HPDE6-E6E7 (cell line): ENCODE results near the gene EDEM1.
"Not testable (repeated sequence)": the region's sequence is repeated elsewhere in the genome, so short reads cannot be mapped to it uniquely, and the experiment has no call there.

ENCODE experiments used
- DNase-seq: peaks from one replicate; pipeline ENCODE4 v3.0.0; 2011; ENCODE audit warnings: missing footprints; ENCODE audit errors: extremely low spot score

Gene EDEM1

GRCh38 chr3:5187156-5187919 lies at the start of gene EDEM1:
TSS of gene EDEM1 (plus strand) at chr3:5187707. CDS start at chr3:5187806, 99 bp downstream.
- peak; percentile 64 for DNase-seq

- no peak for DNase-seq
Measured at GRCh38 chr3:5138214-5138981, 49.1 kb upstream of the EDEM1 start.

GRCh38 chr3:5140230-5140621 lies 47.3 kb upstream of the EDEM1 start:
- DNase-seq = no peak

- DNase-seq = no peak
Measured at GRCh38 chr3:5140839-5141238, 46.7 kb upstream of the EDEM1 start.

GRCh38 chr3:5141760-5142159 lies 45.7 kb upstream of the EDEM1 start:
- DNase-seq = no peak

GRCh38 chr3:5143464-5143863 lies 44.0 kb upstream of the EDEM1 start:
- DNase-seq = no peak

- DNase-seq = no peak
Measured at GRCh38 chr3:5144316-5144994, 43.1 kb upstream of the EDEM1 start.

- DNase-seq = no peak
Measured at GRCh38 chr3:5145120-5145519, 42.4 kb upstream of the EDEM1 start.

GRCh38 chr3:5147152-5147551 lies 40.4 kb upstream of the EDEM1 start:
- not testable (repeated sequence) for DNase-seq

GRCh38 chr3:5149306-5149880 lies 38.1 kb upstream of the EDEM1 start:
- DNase-seq = no peak

GRCh38 chr3:5151586-5151985 lies 35.9 kb upstream of the EDEM1 start:
- DNase-seq = no peak

GRCh38 chr3:5153074-5153473 lies 34.4 kb upstream of the EDEM1 start:
- DNase-seq = no peak

- no peak for DNase-seq
Measured at GRCh38 chr3:5155241-5155640, 32.3 kb upstream of the EDEM1 start.

GRCh38 chr3:5160321-5160720 lies 27.2 kb upstream of the EDEM1 start:
- DNase-seq = no peak

GRCh38 chr3:5160940-5161858 lies 26.3 kb upstream of the EDEM1 start:
- DNase-seq = no peak

GRCh38 chr3:5162102-5162501 lies 25.4 kb upstream of the EDEM1 start:
- no peak for DNase-seq

- no peak for DNase-seq
Measured at GRCh38 chr3:5165698-5166097, 21.8 kb upstream of the EDEM1 start.

GRCh38 chr3:5166846-5167245 lies 20.7 kb upstream of the EDEM1 start:
- DNase-seq = no peak

GRCh38 chr3:5168110-5168509 lies 19.4 kb upstream of the EDEM1 start:
- no peak for DNase-seq

GRCh38 chr3:5169807-5170206 lies 17.7 kb upstream of the EDEM1 start:
- no peak for DNase-seq

GRCh38 chr3:5170975-5171374 lies 16.5 kb upstream of the EDEM1 start:
- DNase-seq = no peak
